Activated T-helper 17 cell treated with anti-CD3 and anti-CD28 coated beads, Interleukin-2, amount 50 U/mL, for 72 hours (primary cell): ENCODE data around the gene CNDP1. TPM values are rescaled to one million over a fixed set of nuclear protein-coding genes. Genes with fewer than 3 reads are reported as not detected.
A peak's percentile ranks its signal among the peaks of the same experiment; 100 is the strongest.

Source experiments
- ATAC-seq: fragments of 150-1000 bp; cut with Tn5 transposase; replicated peaks from 2 replicates; pipeline ENCODE4 v1.10.0; 2021; ENCODE audit warnings: mild to moderate bottlenecking, moderate library complexity
- H3K27ac Mint-ChIP-seq: one replicate; pipeline ENCODE4 v1.8.0; 2022; ENCODE audit warnings: mixed read lengths
- H3K27me3 Mint-ChIP-seq: one replicate; pipeline ENCODE4 v1.8.0; 2022; ENCODE audit warnings: mixed read lengths
- H3K36me3 Mint-ChIP-seq: one replicate; pipeline ENCODE4 v1.8.0; 2022; ENCODE audit warnings: low read depth, mild to moderate bottlenecking, mixed read lengths
- H3K4me1 Mint-ChIP-seq: one replicate; pipeline ENCODE4 v1.8.0; 2022; ENCODE audit warnings: mixed read lengths
- H3K4me3 Mint-ChIP-seq: one replicate; pipeline ENCODE4 v1.8.0; 2022; ENCODE audit warnings: mild to moderate bottlenecking, mixed read lengths
- H3K9me3 Mint-ChIP-seq: one replicate; pipeline ENCODE4 v1.8.0; 2022; ENCODE audit warnings: mixed read lengths
- total RNA-seq, 2 donors: library from RNA; stranded (reverse); gene quantifications; one replicate each; pipeline ENCODE4 v1.2.3, GENCODE V29; 2022

CNDP1 gene
- total RNA-seq, 2 donors from 2014 or later = 0.26 TPM; not detected in 1

DNA sequence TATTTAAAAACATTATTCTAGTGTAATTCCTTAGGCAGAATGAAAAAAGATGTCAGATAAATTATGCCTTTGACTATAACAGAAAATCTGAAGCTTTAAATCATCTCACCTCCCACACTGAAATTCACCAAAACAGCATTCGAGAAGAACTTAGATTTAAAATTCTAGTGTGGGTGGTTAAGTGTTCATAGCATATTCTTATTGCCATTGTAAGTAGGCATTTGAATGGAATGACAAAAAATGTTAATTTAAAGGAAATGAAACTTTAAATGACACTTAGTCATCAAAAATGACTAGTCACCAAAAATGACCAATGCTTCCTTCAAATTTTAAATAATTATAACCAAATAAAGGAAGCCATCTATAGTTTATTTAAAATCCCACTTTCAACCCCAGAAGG is 56.4 kb downstream of the CNDP1 start:
- peaks cover 29% of the 10 kb centered on the region for H3K36me3 Mint-ChIP-seq
- H3K27ac Mint-ChIP-seq = no peak overlapping the region
- H3K4me1 Mint-ChIP-seq = peaks cover 20% of the 10 kb centered on the region
- H3K4me3 Mint-ChIP-seq = no peak overlapping the region
- peak; percentile 18 for ATAC-seq
- H3K9me3 Mint-ChIP-seq = no peaks in the 10 kb centered on the region
- peaks cover 18% of the 10 kb centered on the region for H3K27me3 Mint-ChIP-seq

GRCh38 chr18:74595431-74595830 is 61.1 kb downstream of the CNDP1 start:
- Mint-ChIP-seq H3K4me3 (peak overlapping the region; percentile 96), H3K27ac (peak overlapping the region; percentile 87), H3K36me3 (peaks cover 48% of the 10 kb centered on the region), H3K4me1 (peaks cover 25% of the 10 kb centered on the region), H3K27me3 (no peaks in the 10 kb centered on the region), H3K9me3 (no peaks in the 10 kb centered on the region)
- peak; percentile 13 for ATAC-seq

DNA sequence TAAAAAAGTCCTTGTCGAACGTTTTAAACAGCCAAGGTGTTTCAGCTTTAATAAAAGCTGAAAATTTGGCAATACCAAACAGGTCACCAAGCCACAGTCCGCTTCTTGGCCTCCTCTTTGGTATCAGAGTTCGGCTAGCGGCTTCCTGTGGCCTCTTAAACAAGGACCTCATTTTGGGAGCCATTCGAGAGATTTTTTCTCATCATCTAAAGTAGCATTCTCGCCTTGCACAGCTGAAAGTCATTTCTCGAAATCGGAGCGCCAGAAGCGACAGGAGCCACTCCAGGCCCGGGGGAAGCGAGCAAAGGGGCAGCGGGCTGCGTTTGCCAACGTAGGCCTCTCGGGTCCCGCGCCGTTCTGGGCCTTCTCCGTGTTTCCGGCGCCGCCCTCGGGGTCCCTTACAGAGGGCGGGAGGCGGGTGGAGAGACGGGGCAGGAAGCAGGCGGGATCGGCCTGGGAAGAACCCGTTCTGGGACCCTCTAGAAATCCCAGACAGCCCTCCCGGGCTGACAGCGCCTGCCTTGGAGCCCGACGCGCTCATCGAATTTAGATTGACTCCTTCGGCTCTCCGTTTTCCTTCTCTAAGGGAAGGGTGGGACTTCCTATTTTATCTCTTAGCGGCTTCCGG is 62.8 kb downstream of the CNDP1 start:
- peak overlapping the region; percentile 96 for H3K4me3 Mint-ChIP-seq
- peaks cover 48% of the 10 kb centered on the region for H3K36me3 Mint-ChIP-seq
- ATAC-seq = peak; percentile 56
- H3K27me3 Mint-ChIP-seq = no peaks in the 10 kb centered on the region
- peak overlapping the region; percentile 96 for H3K27ac Mint-ChIP-seq
- peaks cover 30% of the 10 kb centered on the region for H3K4me1 Mint-ChIP-seq
- H3K9me3 Mint-ChIP-seq = no peaks in the 10 kb centered on the region

- peaks cover 46% of the 10 kb centered on the region for H3K36me3 Mint-ChIP-seq
- H3K27ac Mint-ChIP-seq = peak within 1 kb of the TSS; percentile 96
- H3K27me3 Mint-ChIP-seq = no peaks in the 10 kb centered on the region
- peaks cover 32% of the 10 kb centered on the region for H3K4me1 Mint-ChIP-seq
- no peaks in the 10 kb centered on the region for H3K9me3 Mint-ChIP-seq
- ATAC-seq = peak; percentile 83
- H3K4me3 Mint-ChIP-seq = peak within 1 kb of the TSS; percentile 96
Measured at GRCh38 chr18:74597662-74598349, 63.5 kb downstream of the CNDP1 start, which contains the start of gene ZNF407. TSS of gene ZNF407 (plus strand) at chr18:74597870. CDS start at chr18:74631020, 33,150 bp downstream.

DNA sequence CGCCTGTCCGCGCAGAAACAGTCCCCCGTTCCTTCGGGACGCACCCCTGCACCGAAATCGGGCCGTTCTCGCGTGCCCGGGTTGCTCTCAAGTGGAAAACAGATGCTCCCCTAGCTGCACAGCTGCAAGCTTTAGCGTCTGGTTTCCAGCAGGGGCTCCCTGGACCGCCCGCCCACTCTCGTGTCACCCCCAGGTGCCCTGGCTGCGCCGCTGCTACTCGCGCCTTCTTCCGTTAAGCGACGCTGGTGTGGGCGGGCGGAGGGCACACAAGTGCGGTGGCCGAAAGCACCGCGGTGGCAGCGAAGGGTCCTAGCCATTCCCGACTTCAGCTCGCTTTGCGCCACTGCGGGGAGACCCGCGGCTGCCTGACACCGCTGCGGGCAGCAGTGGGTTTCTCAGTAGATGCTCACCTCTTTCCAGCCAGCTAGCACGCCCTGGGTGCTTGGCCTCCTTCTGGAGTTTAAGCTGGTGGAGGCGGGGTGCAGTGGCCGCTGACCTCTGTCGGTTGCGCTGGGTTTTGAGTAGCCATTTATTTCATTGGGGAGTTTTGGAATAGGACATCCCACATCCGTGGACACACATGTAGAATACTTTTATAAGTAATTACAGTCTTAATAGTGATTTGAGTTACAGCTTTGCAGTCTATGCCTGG is 64.2 kb downstream of the CNDP1 start:
- Mint-ChIP-seq H3K4me3 (peak overlapping the region; percentile 96), H3K27me3 (no peaks in the 10 kb centered on the region), H3K36me3 (peaks cover 39% of the 10 kb centered on the region), H3K9me3 (no peaks in the 10 kb centered on the region), H3K27ac (peak overlapping the region; percentile 96), H3K4me1 (peaks cover 31% of the 10 kb centered on the region)
- ATAC-seq = peak; percentile 48

DNA sequence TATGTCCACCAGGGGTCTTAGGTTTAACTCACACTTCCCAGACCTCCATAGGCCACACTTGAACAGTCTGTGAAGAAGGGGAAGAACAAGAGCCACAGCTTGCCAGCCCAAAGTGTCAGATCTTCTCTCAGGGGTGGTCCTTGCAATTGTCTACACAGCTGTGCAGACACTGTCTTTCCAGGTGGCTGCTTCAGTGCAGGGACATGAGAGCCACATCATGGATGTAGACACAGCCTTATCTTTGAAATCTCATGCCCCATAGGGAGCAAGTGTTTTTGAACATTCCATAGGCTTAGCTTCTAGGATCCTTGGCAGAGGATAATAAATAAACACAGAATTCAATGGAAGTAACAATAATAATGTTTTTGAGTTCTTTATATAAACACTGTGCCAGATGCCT is 70.1 kb downstream of the CNDP1 start:
- Mint-ChIP-seq H3K9me3 (no peaks in the 10 kb centered on the region), H3K27ac (no peak overlapping the region), H3K36me3 (no peaks in the 10 kb centered on the region), H3K4me3 (no peak overlapping the region), H3K4me1 (peaks cover 25% of the 10 kb centered on the region), H3K27me3 (no peaks in the 10 kb centered on the region)
- no peak for ATAC-seq

- H3K4me3 Mint-ChIP-seq = no peak overlapping the region
- H3K27ac Mint-ChIP-seq = no peak overlapping the region
- no peaks in the 10 kb centered on the region for H3K27me3 Mint-ChIP-seq
- H3K9me3 Mint-ChIP-seq = no peaks in the 10 kb centered on the region
- no peak for ATAC-seq
- H3K36me3 Mint-ChIP-seq = no peaks in the 10 kb centered on the region
- H3K4me1 Mint-ChIP-seq = peaks cover 23% of the 10 kb centered on the region
Measured at GRCh38 chr18:74604774-74605173, 70.5 kb downstream of the CNDP1 start.

DNA sequence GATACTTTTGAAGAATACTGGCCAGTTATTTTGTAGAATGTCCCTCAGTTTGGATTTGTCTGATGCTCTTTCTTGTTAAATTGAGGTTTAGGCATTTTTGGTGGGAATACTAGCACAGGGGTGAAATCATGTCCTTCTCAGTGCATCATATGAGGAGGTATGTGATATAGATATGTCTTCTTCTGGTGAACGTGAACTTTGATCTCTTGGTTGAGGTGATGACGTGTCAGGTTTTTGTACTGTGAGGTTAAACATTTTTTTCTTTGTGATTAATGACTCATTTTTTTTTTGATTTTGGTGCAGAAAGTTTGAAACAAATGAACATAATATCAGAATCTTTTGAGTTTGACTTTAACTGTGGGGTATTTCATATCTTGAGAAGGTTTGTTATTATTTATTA is 74.4 kb downstream of the CNDP1 start:
- Mint-ChIP-seq H3K9me3 (no peaks in the 10 kb centered on the region), H3K4me1 (peaks cover 15% of the 10 kb centered on the region), H3K27ac (no peak overlapping the region), H3K27me3 (no peaks in the 10 kb centered on the region), H3K4me3 (no peak overlapping the region), H3K36me3 (no peaks in the 10 kb centered on the region)
- ATAC-seq = no peak

DNA sequence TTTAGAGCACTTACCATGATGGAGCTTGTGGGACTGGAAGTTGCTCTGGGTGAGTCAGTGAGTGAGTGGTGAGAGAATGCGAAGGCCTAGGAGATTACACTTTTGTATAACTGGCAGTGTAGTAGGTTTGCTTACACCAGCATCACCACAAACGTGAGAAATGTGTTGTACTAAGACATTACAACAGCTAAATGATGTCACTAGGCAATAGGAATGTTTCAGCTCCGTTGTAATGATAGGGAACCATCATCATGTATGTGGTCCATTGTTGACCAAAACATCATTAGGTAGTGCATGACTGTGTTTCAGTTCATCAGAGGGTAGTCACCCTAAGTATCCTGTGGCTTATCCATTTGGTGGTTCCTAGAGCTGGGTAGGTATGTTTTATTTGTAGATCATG is 75.2 kb downstream of the CNDP1 start:
- peak; percentile 93 for ATAC-seq
- H3K27me3 Mint-ChIP-seq = no peaks in the 10 kb centered on the region
- H3K4me3 Mint-ChIP-seq = no peak overlapping the region

GRCh38 chr18:74610051-74610615 is 75.8 kb downstream of the CNDP1 start:
- Mint-ChIP-seq H3K36me3 (no peaks in the 10 kb centered on the region), H3K27ac (no peak overlapping the region), H3K27me3 (no peaks in the 10 kb centered on the region), H3K4me3 (no peak overlapping the region), H3K4me1 (peaks cover 15% of the 10 kb centered on the region), H3K9me3 (no peaks in the 10 kb centered on the region)
- ATAC-seq = no peak

More for the DNA sequence above, 75.2 kb downstream of the CNDP1 start:
- H3K4me1 Mint-ChIP-seq = peaks cover 15% of the 10 kb centered on the region
- no peaks in the 10 kb centered on the region for H3K36me3 Mint-ChIP-seq
- no peaks in the 10 kb centered on the region for H3K9me3 Mint-ChIP-seq
- no peak overlapping the region for H3K27ac Mint-ChIP-seq

DNA sequence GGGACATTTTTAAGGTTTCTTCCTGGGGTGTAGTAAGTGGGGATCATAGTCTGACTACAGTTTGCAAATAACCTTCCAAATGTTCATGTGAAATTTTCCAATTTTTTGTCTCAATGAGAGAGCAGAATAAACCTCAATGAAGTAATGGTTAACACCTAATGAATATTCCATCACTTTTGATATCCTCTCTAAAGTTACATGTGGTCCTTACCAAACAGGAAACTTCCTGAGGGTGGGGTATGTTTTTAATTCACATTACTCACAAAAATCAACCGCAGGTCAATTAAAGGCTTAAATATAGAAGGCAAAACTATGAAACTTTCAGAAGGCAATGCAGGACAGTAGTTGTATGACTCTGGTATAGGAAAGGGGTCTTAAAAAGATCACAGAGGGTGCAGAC is 76.6 kb downstream of the CNDP1 start:
- H3K9me3 Mint-ChIP-seq = no peaks in the 10 kb centered on the region
- no peaks in the 10 kb centered on the region for H3K27me3 Mint-ChIP-seq
- no peak for ATAC-seq

DNA sequence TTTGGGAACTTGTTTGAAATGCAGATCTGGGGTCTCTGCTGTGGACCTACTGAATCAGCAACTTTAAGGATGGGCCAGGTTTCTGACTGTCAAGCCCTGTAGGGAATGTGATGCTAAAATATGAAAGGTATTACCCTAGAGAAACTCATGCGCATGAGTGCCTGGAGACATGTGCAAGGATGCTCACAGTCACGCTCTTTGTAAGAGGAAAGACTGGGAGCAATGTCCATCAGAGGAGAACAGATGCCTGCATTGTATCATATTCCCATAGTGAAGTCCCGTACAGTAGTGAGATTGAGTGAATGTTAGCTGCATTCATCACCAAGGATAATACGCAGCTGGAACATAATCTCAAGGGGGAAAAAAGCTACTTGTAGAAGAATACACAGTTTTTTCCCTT is 77.5 kb downstream of the CNDP1 start:
- H3K36me3 Mint-ChIP-seq = no peaks in the 10 kb centered on the region
- peaks cover 15% of the 10 kb centered on the region for H3K4me1 Mint-ChIP-seq
- H3K27ac Mint-ChIP-seq = no peak overlapping the region
- H3K9me3 Mint-ChIP-seq = no peaks in the 10 kb centered on the region
- H3K27me3 Mint-ChIP-seq = no peaks in the 10 kb centered on the region
- ATAC-seq = no peak
- no peak overlapping the region for H3K4me3 Mint-ChIP-seq

More for the DNA sequence above, 76.6 kb downstream of the CNDP1 start:
- Mint-ChIP-seq H3K4me1 (peaks cover 15% of the 10 kb centered on the region), H3K36me3 (no peaks in the 10 kb centered on the region), H3K4me3 (no peak overlapping the region), H3K27ac (no peak overlapping the region)

DNA sequence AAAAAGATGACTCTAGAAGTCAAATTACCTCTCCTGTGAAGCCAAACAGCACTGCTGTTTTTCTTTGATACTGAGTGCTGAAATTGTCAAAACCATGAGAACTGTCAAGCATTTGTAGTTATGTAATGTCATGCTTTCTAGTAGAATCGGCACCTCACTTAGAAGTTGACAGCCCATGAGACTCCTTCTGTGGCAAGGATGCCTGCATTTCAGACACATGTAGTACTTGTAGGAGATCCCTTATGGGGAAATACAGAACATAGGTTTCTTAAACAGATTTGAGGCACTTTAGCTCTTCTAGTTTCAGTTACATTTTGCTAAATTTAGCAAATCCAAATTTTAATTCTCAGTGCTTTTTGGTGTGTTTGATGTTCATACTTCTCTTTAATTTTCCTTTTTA is 79.1 kb downstream of the CNDP1 start:
- no peaks in the 10 kb centered on the region for H3K27me3 Mint-ChIP-seq
- ATAC-seq = no peak
- H3K27ac Mint-ChIP-seq = no peak overlapping the region
- no peaks in the 10 kb centered on the region for H3K36me3 Mint-ChIP-seq
- H3K4me3 Mint-ChIP-seq = no peak overlapping the region
- peaks cover 15% of the 10 kb centered on the region for H3K4me1 Mint-ChIP-seq
- H3K9me3 Mint-ChIP-seq = no peaks in the 10 kb centered on the region

DNA sequence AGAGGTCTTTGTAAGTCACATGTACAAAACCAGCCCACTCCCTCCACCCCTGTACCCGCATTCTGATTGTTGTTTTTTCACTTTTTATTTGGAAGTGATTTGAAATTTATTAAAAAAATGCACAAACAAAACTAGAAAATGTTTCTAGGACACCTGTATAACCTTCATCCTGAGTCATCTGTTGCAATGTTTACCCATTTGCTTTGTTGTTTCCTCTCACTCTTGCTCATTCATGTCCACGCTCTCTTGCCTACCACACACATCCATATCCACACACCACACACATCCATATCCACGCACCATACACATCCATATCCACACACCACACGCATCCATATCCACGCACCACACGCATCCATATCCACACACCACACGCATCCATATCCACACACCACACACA is 82.2 kb downstream of the CNDP1 start:
- Mint-ChIP-seq H3K27ac (no peak overlapping the region), H3K27me3 (no peaks in the 10 kb centered on the region), H3K4me1 (no peaks in the 10 kb centered on the region), H3K4me3 (no peak overlapping the region), H3K9me3 (no peaks in the 10 kb centered on the region), H3K36me3 (no peaks in the 10 kb centered on the region)
- no peak for ATAC-seq

- no peaks in the 10 kb centered on the region for H3K9me3 Mint-ChIP-seq
- H3K4me1 Mint-ChIP-seq = no peaks in the 10 kb centered on the region
- H3K27me3 Mint-ChIP-seq = no peaks in the 10 kb centered on the region
- H3K36me3 Mint-ChIP-seq = no peaks in the 10 kb centered on the region
- H3K27ac Mint-ChIP-seq = no peak overlapping the region
- no peak for ATAC-seq
- no peak overlapping the region for H3K4me3 Mint-ChIP-seq
Measured at GRCh38 chr18:74617486-74617885, 83.2 kb downstream of the CNDP1 start.
